ENCODE measurements around the gene ADISSP.

DNA sequence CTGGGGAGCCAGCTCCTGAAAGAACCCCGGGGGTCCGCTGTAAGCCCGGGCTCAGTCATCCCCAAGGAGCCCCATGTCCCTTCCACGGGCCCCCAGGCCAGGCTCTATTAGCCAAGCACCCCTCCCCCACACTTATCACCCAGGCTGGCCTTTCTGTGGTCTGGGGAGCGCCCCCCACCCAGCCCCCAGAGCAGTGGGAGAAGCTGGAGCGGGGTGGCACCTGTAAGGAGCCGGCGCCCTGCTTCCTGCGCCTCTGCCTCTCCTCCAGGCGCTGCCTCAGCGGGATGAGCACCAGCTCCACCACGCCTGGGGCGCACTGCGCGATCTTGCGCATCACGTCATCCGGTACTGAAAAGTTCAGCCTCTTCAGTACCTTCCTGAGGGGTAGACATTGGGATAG, 11.4 kb upstream of the ADISSP start:
- TF ChIP-seq, protein P1, sequence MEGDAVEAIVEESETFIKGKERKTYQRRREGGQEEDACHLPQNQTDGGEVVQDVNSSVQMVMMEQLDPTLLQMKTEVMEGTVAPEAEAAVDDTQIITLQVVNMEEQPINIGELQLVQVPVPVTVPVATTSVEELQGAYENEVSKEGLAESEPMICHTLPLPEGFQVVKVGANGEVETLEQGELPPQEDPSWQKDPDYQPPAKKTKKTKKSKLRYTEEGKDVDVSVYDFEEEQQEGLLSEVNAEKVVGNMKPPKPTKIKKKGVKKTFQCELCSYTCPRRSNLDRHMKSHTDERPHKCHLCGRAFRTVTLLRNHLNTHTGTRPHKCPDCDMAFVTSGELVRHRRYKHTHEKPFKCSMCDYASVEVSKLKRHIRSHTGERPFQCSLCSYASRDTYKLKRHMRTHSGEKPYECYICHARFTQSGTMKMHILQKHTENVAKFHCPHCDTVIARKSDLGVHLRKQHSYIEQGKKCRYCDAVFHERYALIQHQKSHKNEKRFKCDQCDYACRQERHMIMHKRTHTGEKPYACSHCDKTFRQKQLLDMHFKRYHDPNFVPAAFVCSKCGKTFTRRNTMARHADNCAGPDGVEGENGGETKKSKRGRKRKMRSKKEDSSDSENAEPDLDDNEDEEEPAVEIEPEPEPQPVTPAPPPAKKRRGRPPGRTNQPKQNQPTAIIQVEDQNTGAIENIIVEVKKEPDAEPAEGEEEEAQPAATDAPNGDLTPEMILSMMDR (IDR thresholded peaks at IDR 0.05): no peak
- TF ChIP-seq POLR2A (IDR thresholded peaks at IDR 0.05): no peak
